Measurements from ENCODE around the gene CNBD2.
"Not testable (repeated sequence)": the region's sequence is repeated elsewhere in the genome, so short reads cannot be mapped to it uniquely, and the experiment has no call there.

Gene CNBD2

DNA sequence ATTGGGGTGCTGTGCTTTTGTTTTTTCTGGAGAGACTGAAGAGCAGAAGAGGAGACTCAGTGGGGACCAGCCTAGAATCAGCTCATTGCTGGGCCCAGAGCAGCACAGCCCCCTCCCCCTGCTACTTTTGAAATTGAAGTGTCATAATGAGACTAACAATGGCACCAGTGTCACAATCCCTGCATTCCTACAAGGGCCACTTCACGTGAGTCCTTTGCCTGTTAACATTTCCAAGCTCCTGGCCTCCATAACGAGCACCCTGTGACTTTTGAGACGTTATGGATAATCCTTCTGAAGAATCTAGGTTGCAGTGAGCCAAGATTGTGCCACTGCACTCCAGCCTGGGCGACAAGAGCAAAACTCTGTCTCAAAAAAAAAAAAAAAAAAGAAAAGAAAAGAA lies 41.7 kb downstream of the CNBD2 start:
- TF ChIP-seq RARB (CRISPR knock-in tag; IDR thresholded peaks at IDR 0.05): no peak
- no peak for TF ChIP-seq ZC3H10 (CRISPR knock-in tag; IDR thresholded peaks at IDR 0.05)
- TF ChIP-seq ESRRG (CRISPR knock-in tag; IDR thresholded peaks at IDR 0.05): no peak
- no peak for TF ChIP-seq ZNF565 (CRISPR knock-in tag; conservative IDR thresholded peaks at IDR 0.05; ENCODE audit: low read depth)
- no peak for TF ChIP-seq PPARA (CRISPR knock-in tag; IDR thresholded peaks at IDR 0.05; ENCODE audit: borderline replicate concordance)
- TF ChIP-seq GLIS3 (CRISPR knock-in tag; IDR thresholded peaks at IDR 0.05): no peak
- ATAC-seq: no peak

DNA sequence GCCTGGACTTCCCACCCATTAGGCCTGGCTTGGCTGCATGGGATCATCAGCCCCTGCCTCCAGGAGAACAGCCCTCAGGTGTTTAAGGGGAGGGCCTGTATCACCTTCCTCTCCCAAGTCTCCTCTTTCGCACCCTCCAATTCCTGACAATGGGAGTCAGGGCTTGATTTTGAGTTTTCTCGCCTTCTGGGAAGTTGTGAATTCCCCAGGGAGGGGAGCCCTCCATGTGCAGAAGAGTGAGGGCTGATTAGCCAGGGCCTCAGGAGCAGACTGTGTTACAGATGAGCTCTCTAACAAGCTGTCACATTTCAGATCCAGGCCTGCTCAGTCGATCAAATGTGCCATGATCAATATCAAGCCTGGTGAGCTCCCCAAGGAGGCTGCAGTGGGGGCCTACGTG lies 42.4 kb downstream of the CNBD2 start:
- TF ChIP-seq SNAI2 (CRISPR knock-in tag; IDR thresholded peaks at IDR 0.05): no peak
- TF ChIP-seq, protein P1, sequence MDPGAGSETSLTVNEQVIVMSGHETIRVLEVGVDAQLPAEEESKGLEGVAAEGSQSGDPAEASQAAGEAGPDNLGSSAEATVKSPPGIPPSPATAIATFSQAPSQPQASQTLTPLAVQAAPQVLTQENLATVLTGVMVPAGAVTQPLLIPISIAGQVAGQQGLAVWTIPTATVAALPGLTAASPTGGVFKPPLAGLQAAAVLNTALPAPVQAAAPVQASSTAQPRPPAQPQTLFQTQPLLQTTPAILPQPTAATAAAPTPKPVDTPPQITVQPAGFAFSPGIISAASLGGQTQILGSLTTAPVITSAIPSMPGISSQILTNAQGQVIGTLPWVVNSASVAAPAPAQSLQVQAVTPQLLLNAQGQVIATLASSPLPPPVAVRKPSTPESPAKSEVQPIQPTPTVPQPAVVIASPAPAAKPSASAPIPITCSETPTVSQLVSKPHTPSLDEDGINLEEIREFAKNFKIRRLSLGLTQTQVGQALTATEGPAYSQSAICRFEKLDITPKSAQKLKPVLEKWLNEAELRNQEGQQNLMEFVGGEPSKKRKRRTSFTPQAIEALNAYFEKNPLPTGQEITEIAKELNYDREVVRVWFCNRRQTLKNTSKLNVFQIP (CRISPR knock-in tag; IDR thresholded peaks at IDR 0.05; ENCODE audit: borderline replicate concordance, low read depth): no peak
- TF ChIP-seq, protein P2, sequence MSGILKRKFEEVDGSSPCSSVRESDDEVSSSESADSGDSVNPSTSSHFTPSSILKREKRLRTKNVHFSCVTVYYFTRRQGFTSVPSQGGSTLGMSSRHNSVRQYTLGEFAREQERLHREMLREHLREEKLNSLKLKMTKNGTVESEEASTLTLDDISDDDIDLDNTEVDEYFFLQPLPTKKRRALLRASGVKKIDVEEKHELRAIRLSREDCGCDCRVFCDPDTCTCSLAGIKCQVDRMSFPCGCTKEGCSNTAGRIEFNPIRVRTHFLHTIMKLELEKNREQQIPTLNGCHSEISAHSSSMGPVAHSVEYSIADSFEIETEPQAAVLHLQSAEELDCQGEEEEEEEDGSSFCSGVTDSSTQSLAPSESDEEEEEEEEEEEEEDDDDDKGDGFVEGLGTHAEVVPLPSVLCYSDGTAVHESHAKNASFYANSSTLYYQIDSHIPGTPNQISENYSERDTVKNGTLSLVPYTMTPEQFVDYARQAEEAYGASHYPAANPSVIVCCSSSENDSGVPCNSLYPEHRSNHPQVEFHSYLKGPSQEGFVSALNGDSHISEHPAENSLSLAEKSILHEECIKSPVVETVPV (CRISPR knock-in tag; IDR thresholded peaks at IDR 0.05): no peak
- TF ChIP-seq ISL1 (CRISPR knock-in tag; IDR thresholded peaks at IDR 0.05): no peak
- no peak for TF ChIP-seq ZNF70 (CRISPR knock-in tag; IDR thresholded peaks at IDR 0.05)
- TF ChIP-seq RARB (CRISPR knock-in tag; IDR thresholded peaks at IDR 0.05): no peak

DNA sequence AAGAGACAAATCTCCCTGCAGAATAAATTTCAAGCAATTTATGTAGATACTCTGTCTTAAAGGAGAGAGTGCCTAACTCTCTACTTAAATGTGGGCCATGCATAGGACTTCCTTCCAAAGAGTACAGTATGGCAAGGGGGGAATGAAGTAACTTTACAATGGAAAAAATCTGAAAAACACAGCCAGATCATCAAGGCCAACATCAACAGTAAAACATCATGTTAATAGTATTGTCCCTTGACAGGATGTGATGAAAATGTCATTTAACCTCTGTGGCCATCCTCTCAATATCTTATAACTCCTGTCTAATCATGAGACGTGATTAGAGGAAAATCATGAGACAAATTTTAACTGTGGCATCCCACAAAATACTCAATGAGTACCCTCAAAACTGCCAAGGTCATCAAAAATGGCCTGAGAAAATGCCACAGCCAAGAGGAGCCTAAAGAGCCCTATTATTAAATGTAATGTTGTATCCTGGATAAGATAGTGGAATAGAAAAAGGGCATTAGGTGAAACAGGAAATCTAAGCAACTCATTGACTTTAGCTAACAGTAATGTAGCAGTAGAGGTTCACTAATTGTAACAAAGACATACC lies 47.5 kb downstream of the CNBD2 start:
- ATAC-seq: no peak
- no peak for TF ChIP-seq OSR1 (CRISPR knock-in tag; IDR thresholded peaks at IDR 0.05)

More for the DNA sequence above, 42.4 kb downstream of the CNBD2 start:
- ATAC-seq: no peak

DNA sequence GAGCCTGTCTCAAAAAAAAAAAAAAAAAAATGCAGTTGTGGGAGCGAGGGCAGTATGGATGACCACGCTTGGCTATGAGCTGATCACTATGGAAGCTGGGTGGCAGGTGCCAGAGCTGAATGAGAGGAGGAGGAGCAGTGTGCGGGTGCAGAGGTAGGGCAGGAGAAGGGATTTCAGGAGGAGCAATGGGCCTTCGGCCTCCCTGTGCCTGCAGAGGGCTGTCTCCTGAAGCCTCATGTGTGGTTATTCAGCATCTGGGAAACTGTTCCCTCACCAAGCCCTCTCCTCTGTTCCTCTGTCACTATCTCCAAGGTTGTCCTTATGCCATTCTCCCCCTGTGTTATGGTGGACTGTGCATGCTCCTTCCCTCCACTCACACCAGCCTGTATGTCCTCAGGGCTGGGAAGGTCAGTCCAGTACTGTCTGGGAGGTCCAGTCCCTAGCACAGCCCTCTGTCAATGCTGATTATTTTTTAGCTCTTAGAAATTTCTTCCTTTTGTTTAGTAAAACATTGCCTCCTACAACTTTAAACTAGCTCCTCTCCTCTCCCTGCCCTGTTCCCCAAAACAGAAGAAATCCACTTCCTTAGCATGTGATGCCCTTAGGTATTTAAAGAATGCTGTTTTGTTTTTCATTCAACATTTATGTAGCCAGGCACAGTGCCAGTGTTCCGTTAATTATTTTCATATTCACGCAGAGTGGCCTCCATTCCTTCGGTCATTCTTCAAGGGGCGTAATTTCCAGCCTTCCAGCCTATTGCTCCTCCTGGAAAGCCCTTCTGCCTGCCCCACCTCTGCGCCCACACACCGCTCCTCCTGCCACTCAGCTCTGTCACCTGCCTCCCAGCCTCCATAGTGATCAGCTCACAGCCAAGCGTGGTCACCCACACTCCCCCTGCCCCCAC lies 48.9 kb downstream of the CNBD2 start:
- TF ChIP-seq PATZ1 (CRISPR knock-in tag; IDR thresholded peaks at IDR 0.05; ENCODE audit: borderline replicate concordance): no peak
- TF ChIP-seq ZC3H10 (CRISPR knock-in tag; IDR thresholded peaks at IDR 0.05): no peak
- no peak for TF ChIP-seq ZFP3 (CRISPR knock-in tag; IDR thresholded peaks at IDR 0.05)
- no peak for TF ChIP-seq TCF4 (CRISPR knock-in tag; IDR thresholded peaks at IDR 0.05; ENCODE audit: borderline replicate concordance)
- TF ChIP-seq CSDC2 (CRISPR knock-in tag; IDR thresholded peaks at IDR 0.05): no peak
- peak; percentile 88 for ATAC-seq

- TF ChIP-seq ZFP3 (CRISPR knock-in tag; IDR thresholded peaks at IDR 0.05): no peak
- TF ChIP-seq ZNF70 (CRISPR knock-in tag; IDR thresholded peaks at IDR 0.05): no peak
- no peak for TF ChIP-seq PPARA (CRISPR knock-in tag; IDR thresholded peaks at IDR 0.05; ENCODE audit: borderline replicate concordance)
- no peak for TF ChIP-seq RARB (CRISPR knock-in tag; IDR thresholded peaks at IDR 0.05)
- no peak for TF ChIP-seq CSDC2 (CRISPR knock-in tag; IDR thresholded peaks at IDR 0.05)
- no peak for TF ChIP-seq OSR1 (CRISPR knock-in tag; IDR thresholded peaks at IDR 0.05)
- no peak for TF ChIP-seq ARNTL (CRISPR knock-in tag; IDR thresholded peaks at IDR 0.05; ENCODE audit: borderline replicate concordance, low read depth)
- no peak for TF ChIP-seq SNAI2 (CRISPR knock-in tag; IDR thresholded peaks at IDR 0.05)
- no peak for TF ChIP-seq ISL1 (CRISPR knock-in tag; IDR thresholded peaks at IDR 0.05)
- TF ChIP-seq ZNF8 (CRISPR knock-in tag; IDR thresholded peaks at IDR 0.05): no peak
- TF ChIP-seq, protein P2 (CRISPR knock-in tag; IDR thresholded peaks at IDR 0.05): no peak
- TF ChIP-seq, protein P1 (CRISPR knock-in tag; IDR thresholded peaks at IDR 0.05; ENCODE audit: borderline replicate concordance, low read depth): no peak
- ATAC-seq: peak; percentile 11; the same call in 1 of the 3 replicates
Measured at GRCh38 chr20:36018208-36018988, 50.0 kb downstream of the CNBD2 start.

DNA sequence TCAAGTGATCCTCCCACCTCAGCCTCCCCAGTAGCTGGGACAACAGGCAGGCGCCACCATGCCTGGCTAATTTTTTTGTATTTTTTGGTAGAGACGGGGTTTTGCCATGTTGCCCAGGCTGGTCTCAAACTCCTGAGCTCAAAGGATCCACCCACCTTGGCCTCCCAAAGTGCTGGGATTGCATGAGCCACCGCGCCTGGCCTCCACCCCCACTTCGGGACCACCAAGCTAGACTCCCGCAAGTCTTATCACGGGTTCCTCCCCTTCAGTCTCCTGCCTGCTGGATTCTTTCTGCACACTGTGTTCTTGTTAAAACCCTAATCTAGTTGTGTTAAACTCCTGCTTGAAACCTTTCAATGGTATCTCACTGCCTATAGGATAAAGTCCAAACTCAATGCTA lies 57.7 kb downstream of the CNBD2 start:
- not testable (repeated sequence) for ATAC-seq

All from SK-N-SH treated with all-trans-retinoic acid at 6 μM for 48 hours (cell line).